IPS-NIHi7 (cell line): Measurements from ENCODE around the gene SLC22A1.
"Not testable (repeated sequence)": the region's sequence is repeated elsewhere in the genome, so short reads cannot be mapped to it uniquely, and the experiment has no call there.

Experiments used
- DNase-seq: peaks from one replicate; pipeline ENCODE4 v3.0.0; 2012; ENCODE audit warnings: mixed read lengths; ENCODE audit errors: extremely low spot score

The SLC22A1 gene

DNA sequence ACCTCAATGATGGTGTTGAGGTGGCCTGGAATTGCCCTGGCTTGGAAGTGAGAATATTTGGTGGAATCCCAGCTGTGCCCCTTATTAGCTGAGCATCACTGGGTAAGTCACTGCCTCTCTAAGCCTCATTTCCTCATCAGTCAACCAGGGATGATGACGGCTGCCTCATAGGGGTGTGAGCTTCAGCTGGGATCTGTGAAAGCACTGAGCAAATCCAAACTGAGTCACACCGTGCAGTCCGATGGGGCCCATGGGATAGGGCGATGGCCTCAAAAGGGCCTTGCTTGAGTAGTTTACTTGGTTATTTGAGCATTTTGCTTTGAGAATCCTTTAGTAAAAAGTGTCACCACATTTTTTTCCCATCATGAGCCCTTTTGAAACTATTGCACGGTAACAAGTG, 1.1 kb downstream of the SLC22A1 start:
- DNase-seq = no peak

DNA sequence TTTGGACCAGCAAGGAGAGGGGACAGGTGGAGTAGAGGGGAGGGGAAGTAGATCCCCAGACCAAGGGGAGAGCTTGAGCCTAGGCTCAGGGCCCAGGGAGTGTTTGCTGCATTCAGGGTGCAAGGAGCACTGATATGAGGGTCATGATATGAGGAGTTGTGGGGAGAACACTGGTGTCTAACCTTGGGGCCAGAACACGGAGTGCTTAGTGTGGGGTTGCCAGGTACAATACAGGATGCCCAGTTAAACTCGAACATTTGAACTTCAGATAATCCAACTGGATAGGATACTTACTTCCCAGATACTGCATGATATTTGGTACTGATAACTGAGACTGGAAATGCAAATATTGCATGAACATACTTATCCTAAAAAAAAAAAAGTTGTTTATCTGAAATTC, 2.4 kb downstream of the SLC22A1 start:
- DNase-seq = no peak

DNA sequence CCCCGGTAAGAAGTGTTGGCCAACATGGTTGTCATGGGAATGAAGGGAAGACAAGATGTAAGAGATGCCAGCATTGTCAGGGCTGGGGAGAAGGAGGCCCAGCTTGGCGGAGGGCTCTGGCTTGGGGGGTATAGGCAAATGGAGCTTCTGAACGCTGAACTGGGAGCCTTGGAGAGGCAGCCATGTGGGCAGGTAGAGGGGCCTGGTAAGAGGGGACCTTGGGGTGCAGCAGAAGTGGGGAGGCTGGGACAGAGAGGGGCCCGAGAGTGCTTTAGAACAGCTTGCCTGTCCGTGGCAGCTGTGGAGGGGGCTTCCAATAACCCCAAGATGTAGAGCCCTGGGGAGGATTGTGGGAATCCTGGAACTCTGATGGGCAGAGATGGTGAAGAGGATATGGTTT, 3.0 kb downstream of the SLC22A1 start:
- DNase-seq = no peak

DNA sequence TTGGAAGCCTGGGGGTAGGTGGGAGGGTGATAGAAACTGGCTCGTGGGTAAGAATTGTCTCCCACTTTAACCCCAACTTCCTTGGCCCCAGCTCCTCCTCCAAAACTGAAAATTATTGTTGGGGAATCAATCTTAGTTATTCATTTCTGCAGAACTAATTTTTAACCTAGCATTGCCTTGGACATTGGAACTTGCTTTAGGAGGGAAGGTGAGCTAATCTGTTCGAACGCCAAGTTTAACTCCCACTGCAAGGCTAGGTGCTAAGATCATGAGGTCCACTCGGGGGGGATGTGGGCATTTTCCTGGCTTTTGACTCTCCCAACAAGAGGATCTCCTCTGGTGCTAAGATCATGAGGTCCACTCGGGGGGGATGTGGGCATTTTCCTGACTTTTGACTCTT, 3.5 kb downstream of the SLC22A1 start:
- DNase-seq = not testable (repeated sequence)

DNA sequence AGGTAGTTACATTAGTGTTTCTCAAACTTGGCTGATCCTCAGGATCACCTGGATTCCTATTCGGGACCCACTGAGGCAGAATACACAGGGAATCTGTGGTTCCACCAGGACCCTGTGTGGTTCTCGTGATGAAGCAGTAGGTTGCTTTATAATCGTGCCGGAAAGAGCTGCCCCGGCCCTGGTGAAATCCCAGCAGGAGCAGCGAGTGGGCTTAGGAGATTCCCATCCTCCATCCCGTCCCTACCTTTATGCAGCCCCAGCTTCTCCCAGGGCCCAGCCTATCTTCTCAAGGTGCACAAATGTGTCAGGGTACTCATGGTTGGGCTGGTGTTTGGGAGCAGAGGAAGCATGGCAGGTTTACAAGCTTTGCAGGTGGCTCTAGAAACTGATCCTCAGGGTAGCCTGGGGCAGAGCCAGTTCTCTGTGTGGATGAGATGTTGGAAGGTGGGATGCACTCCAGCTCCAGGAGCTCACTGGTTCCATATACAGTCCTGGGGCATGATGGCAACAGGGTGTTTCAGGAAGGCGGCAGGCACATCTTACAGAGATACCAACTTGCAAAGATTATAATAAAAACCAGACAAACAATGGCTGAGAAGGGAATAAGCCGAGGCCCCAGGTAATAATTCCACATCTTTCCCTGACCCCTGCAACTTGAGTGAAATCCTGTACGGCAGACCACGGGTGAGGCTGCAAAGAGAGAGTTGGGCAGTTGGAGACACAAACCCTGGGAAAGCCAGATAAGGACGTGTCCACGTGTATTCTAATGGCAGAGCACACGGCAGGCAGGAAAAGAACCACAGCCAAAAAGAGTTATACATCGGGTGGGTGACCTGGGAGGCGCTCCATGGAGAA, 5.9 kb downstream of the SLC22A1 start:
- no peak for DNase-seq

DNA sequence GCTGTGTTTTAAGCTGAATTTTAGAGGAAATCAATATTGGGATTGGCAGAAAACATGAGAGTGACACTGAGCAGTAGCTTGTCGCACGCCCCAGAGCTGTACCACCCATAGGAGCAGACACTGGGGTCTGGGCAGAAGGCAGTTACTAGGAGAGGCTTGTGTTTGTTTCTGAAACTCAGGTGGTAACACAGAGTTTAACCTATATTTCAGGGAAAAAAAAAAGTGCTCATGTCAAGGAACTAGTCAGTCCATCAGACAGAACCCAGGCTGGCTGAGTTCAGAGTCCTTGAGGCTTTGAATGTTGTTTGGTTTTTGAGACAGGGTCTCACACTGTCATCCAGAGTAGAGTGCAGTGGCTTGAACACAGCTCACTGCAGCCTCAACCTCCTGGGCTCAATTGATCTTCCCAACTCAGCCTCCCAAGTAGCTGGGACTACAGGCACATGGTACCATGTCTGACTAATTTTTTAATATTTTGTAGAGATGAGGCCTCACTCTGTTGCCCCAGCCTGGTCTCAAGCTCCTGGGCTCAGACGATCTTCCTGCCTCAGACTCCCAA, 6.6 kb downstream of the SLC22A1 start:
- no peak for DNase-seq

DNA sequence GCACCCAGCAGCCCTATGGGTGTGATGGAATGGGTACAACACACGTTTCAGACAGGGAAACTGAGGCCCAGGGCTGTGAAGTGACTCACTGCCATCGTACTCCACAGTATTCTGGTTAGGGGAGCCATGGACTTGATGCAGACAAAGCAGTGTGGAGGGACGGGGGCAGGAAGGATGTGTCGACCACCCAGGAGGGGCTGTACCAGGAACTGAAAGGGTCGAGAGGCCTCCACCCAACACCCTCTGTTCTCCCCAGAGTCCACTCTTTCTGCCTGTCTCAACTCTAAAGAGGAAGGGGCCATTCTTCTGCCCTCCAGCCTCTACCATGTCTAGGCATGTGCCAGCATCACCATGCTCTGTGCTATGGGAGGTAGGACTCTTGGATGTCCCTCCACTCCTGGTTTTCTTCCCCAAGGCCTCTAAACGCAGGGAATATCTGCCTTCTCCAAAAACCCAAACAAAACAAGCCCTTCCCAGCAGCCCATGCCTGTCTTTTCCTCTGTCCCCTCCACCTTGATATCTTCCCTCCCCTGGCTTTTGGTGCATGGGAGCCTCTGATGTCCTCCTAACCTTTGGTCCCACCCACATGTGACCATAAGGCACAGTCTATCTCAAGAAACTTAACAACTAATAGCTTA, 7.4 kb downstream of the SLC22A1 start:
- no peak for DNase-seq

DNA sequence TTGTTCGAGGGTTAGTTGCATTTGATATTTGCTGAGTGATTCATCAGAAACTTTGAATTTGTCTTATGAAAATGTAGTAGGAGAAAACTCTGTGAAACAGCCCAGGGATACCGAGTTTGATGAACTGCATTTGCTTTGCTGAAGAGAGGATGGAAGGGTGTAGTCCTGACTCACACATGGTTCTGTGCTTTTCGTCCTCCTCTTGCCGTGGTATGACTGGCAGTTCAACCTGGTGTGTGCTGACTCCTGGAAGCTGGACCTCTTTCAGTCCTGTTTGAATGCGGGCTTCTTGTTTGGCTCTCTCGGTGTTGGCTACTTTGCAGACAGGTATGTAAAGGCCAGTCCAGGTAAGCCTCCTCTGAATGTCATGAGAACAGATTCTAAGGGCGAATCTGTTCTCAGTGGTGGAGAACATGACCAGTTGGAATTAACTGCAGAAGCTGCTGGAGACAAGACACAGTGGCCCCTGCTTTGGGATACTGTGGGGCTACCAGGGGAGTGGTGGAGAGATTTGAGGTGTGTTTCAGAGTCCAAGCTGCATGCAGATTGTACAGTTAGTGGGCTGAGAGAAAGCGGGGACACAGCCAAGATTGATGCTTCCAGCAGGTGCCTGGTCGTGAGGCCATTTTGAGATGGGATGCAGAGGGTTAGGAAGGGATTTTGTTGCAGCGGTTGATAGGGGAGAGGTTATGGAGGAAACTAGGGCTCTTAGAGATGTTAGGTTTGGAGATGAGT, 8.4 kb downstream of the SLC22A1 start:
- DNase-seq = no peak

DNA sequence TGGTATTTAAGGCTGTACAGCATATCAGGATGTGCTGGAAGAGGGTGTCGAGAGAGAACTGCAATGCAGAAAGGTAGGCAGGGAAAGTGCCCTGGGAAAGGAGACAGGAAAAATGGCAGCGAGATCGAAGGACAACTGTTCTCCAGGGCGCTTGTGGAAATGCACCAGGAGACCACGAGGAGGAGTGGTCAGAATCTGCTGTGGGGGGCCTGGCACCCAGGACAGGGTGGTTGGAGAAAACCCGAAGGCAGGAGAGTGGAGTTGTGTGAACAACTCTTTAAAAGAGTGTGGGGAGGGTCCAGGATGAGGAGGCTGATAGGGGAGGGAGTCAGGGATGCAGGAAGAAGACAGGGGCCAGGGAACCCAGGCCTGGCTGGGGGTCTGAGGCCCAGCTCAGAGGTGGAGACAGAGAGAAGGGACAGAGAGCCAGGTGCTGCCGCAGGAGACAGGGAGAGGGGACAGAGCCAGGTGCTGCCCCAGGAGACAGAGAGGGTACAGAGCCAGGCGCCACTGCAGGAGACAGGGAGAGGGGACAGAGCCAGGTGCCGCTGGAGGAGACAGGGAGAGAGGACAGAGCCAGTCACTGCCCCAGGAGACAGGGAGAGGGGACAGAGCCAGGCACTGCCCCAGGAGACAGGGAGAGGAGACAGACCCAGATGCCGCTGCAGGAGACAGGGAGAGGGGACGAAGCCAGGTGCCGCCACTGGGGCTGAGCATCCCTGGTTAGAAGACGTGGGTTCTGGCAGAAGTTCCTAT, 9.3 kb downstream of the SLC22A1 start:
- no peak for DNase-seq

DNA sequence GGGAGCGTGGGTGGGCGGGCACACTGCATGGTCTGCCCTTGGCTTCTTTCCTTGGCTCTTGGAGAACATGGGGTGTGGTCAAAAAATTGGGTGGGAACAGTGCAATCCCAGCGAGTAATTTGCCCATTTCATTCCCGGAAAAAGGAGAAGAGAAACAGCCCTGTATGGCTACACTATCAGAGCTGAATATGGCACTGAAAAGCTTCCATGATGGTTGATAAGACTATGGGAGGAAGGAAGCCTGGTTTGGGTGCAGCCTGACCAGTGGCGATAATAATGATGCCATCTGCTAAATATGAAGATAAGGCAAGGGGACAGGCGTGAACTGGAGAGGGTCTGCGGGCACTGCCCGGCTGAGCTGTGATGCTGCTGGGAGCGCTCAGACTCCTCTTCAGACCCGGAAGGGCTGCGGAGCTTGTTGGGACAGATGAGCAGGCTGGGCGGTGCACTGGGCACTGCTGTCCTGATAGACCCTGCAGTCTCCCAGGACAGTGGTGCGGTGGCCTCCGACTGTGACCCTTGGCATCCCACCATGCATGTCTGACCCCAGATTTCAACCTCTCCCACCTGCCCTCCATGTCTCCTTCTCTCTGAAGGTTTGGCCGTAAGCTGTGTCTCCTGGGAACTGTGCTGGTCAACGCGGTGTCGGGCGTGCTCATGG, 10.2 kb downstream of the SLC22A1 start:
- no peak for DNase-seq

DNA sequence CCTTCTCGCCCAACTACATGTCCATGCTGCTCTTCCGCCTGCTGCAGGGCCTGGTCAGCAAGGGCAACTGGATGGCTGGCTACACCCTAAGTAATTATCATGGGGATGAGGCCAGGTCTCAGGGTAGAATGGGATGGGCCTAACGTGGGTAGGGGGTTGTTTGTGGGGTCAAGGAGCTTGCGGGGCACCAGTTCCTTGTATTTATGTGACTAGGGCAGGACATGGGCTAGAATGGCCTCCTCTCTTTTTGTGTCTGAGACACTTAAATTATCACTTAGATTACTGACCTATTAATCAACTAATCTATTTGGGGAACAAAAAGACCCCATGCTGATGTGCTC, 10.7 kb downstream of the SLC22A1 start:
- DNase-seq = peak; percentile 51

DNA sequence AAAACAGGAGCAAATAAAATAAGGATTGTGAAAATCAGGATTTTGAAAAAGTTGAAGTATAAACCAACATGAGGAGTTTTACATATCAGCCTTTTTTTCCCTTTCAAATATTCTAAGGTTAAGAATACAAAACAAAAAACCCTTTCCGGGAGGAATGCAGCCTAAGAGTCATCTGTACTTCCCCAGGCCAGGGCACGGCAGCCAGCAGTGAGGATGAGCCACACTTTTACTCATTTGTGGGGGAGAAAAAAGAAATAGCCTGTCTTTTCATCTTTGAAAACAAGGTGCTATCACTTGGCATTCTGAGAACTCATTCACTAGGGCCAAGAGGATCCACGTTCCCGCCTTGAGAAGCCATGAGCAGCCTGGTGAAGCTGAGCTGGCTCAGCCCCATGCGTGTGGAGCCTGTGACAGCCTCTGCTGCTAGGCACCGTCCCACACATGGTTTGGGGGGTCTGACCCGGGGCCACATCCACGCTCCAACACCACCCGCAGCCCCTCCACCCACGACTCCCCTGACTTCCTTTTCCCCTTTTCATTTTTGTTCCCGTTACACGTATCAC, 11.2 kb downstream of the SLC22A1 start:
- DNase-seq = peak; percentile 43

DNA sequence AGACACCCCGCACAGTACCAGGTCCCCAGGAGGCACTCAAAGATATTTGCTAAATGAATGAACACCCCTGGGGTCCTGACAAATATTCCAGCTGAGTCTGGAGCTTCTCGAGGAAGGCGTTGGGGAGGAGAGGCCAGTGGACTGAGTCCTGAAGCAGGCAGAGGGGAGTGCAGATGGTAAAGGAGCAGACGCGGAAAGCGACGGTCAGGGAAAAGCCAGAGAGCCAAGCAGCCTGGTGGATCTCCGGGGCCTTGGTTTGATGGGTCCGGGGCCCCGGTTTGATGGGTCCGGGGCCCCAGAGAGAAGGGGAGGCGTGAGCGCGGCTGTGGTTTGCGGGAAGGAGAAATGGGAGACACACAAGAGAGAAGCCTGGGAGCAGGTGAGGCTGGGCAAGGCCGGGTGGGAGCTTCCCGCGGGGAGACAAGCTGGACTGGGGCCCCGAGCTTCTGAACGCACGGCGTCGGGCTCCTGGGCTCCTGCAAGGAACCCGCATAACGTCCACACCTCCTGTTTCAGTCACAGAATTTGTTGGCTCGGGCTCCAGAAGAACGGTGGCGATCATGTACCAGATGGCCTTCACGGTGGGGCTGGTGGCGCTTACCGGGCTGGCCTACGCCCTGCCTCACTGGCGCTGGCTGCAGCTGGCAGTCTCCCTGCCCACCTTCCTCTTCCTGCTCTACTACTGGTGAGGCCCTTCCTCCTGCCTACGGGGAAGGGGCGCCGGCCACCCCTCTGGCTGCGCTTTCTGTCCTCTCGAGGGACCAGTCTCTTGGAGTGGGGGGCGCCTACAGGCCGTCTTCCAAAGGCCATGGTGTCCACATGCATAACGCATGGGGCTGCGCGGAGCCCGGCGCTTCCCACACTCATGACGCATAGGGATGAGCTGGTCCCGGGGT, 12.1 kb downstream of the SLC22A1 start:
- DNase-seq = no peak

DNA sequence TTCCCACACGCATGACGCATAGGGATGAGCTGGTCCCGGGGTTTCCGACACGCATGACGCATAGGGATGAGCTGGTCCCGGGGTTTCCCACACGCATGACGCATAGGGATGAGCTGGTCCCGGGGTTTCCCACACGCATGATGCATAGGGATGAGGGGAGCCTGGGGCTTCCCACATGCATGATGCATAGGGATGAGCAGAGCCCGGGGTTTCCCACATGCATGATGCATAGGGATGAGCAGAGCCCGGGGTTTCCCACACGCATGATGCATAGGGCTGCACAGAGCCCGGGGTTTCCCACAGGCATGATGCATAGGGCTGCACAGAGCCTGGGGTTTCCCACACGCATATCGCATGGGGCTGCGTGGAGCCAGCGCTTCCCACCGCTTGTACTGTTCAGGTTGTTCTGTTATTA, 12.7 kb downstream of the SLC22A1 start:
- not testable (repeated sequence) for DNase-seq

DNA sequence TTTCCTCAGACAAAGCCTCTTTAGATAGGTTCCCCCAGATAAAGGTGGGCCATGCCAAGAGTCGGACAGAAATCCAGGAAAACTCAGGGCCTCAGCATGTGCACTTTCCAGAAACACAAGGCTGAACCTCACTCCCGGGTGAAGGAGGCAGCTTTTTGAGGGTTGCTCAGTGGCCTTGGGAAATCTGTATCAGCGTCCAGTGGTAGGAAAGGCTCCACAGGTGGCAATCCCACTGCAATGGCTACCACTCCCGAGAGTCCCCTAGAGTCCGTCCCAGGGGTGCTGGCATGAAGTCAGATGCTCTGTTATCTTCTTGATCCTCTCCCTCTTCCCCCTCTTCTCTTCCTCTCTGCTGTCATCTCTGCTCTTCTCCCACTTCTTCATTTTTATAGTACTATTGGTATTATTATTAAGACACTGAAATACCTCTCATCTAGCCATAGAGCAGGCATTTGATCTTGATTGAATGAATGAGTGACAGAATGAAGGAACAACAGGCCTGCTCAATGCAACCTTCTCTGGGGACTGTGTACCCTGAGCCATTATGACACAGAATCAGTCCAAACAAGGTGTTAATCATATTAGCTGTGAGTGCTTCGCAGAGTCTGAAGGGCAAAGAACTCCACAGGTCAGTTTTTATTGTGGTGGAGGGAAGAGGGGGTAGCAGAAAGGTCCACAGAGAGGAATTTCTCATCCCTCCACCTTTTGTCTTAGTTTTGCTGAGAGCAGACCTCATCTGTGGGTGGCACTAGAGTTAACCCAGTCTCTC, 13.3 kb downstream of the SLC22A1 start:
- DNase-seq = no peak

DNA sequence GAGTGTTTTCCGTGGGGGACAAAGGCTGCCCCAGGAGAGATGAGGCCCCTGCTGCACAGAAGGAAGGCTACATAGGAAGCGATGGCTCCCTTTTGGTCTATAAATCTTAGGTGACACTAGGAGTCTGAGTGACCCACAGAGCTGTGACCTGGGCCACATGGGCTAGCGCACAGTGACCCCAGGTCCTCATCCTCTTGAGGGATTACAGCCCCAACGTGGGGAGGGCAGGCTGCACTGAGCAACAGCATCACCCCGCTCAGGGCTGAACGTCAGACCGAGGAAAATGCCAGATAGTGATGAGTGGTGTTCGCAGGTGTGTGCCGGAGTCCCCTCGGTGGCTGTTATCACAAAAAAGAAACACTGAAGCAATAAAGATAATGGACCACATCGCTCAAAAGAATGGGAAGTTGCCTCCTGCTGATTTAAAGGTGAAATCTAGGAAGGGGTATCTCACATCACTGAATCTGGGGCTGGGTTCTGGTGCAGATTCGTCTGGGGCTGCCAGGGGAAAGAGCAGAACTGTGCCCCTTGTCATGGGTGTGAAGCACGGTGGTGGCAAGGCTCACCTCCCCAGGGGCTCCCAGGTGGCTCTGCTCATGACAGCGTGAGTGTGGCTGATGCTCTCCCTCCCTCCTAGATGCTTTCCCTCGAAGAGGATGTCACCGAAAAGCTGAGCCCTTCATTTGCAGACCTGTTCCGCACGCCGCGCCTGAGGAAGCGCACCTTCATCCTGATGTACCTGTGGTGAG, 14.5 kb downstream of the SLC22A1 start:
- DNase-seq = no peak

DNA sequence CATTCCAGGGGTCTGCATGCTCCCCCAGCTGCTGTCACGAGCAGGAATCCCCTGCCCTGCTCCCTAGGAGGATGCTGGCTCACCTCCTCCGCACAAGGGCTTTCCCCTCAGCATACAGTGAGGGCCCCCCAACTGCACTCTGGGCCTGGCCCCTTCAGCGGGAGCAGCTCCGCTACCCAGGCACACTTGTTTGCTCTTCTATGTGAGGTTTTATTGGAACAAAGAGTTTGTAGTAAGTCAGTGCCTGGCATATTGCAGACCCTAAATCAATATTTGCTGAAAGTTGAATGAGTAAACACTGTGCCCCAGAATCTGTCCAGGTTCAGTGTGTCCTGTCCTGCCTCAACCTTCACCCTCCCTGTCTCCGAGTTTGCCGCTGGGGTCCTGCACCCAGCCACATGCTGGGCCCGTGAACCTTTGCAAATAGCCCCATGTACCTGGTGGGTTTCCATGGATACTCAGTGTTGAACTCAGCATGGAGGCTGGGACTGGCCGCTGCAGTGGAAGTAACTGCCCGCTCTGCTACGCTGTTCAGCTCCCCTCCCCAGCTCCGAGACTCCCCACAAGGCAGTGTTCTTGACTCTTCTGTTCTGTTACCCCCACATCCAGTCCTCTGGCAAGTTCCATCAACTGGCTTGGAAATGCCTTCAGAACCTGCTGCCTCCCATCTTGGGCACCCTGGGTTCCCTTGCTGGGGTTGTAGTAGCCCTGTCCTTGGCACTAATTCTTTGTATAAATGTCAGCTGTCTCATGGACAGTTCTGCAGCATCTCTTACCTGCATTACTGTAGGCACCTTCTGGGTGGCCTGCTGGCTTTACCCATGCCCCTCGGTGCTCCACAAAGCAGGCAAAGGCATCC, 15.7 kb downstream of the SLC22A1 start:
- DNase-seq = no peak
